Mucosa of stomach (tissue), 1 donor: ENCODE measurements around the gene LCN2.

ENCODE experiments used
- H3K27me3 ChIP-seq: one replicate; pipeline ENCODE4 v1.7.0; 2013; ENCODE audit warnings: mild to moderate bottlenecking, low read length; ENCODE audit not compliant: control insufficient read depth, insufficient read depth
- H3K36me3 ChIP-seq: one replicate; pipeline ENCODE4 v1.7.0; 2013; ENCODE audit warnings: low read length; ENCODE audit not compliant: control insufficient read depth, insufficient read depth
- H3K4me1 ChIP-seq: one replicate; pipeline ENCODE4 v1.7.0; 2013; ENCODE audit warnings: mild to moderate bottlenecking, low read length; ENCODE audit not compliant: control insufficient read depth, insufficient read depth
- H3K4me3 ChIP-seq: one replicate; pipeline ENCODE4 v1.7.0; 2013; ENCODE audit warnings: low read length
- H3K9ac ChIP-seq: one replicate; pipeline ENCODE4 v1.7.0; 2013; ENCODE audit warnings: mild to moderate bottlenecking, low read length, moderate library complexity
- H3K9me3 ChIP-seq: one replicate; pipeline ENCODE4 v1.7.0; 2013; ENCODE audit warnings: mild to moderate bottlenecking, low read length, moderate library complexity; ENCODE audit not compliant: control insufficient read depth
- donor health status: Pancreatic carcinoma.

Gene LCN2

DNA sequence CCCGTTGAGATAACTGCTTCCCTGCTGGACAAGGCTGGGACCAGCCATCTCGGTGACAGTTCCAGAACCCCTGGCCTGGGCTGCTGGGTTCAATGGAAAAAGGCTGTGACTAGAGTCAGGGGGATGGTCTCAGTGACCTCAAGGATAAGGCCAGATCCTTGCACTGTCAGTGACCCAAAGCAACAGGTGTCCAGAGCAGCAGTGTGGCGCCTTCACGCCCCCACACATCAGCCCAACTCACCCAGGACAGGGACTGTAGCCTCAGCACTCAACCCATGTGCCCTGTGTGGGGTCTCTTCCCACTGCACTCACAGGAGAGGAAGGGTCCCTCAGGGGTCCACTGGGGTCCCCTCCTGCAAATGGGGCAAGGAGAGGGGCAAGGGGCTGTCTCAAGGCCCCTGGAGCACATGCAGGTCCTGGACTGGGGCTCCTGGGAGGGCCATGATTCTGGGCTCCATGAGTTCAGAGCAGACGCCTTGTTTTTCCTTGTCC is 698 bp upstream of the LCN2 start:
- H3K36me3 ChIP-seq = no peaks in the 10 kb centered on the region
- H3K9me3 ChIP-seq = no peaks in the 10 kb centered on the region
- H3K4me1 ChIP-seq = peaks cover 53% of the 10 kb centered on the region
- no peak overlapping the region for H3K4me3 ChIP-seq
- no peaks in the 10 kb centered on the region for H3K27me3 ChIP-seq
- peak overlapping the region; percentile 67 for H3K9ac ChIP-seq

DNA sequence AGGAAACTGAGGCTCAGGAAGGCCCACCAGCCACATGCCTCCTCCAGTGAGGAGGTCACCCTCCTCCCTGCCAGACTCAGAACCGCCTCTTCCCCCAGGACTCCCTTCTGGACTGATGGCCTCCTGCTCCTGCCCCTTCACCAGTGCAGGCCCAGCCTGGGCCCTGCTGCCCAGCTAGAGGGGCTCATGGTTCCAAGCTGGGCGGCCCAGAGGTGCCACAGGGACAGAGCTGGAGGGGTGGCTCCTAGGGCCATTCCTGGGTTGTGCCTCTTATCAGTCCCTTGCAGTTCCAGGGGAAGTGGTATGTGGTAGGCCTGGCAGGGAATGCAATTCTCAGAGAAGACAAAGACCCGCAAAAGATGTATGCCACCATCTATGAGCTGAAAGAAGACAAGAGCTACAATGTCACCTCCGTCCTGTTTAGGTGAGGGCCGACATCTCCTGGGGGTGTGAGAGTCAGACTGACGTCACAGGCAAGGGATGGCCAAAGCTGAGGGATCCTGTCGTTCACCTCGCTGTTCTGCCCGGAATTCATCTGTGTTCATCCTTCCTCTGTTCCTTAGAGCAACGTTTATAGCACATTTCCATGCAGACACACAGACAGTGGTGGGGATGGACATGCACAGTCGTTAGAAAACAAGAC is 819 bp downstream of the LCN2 start:
- Histone ChIP-seq H3K36me3 (no peaks in the 10 kb centered on the region), H3K27me3 (no peaks in the 10 kb centered on the region), H3K9me3 (no peaks in the 10 kb centered on the region), H3K9ac (peak overlapping the region; percentile 67), H3K4me3 (no peak overlapping the region), H3K4me1 (peaks cover 41% of the 10 kb centered on the region)

DNA sequence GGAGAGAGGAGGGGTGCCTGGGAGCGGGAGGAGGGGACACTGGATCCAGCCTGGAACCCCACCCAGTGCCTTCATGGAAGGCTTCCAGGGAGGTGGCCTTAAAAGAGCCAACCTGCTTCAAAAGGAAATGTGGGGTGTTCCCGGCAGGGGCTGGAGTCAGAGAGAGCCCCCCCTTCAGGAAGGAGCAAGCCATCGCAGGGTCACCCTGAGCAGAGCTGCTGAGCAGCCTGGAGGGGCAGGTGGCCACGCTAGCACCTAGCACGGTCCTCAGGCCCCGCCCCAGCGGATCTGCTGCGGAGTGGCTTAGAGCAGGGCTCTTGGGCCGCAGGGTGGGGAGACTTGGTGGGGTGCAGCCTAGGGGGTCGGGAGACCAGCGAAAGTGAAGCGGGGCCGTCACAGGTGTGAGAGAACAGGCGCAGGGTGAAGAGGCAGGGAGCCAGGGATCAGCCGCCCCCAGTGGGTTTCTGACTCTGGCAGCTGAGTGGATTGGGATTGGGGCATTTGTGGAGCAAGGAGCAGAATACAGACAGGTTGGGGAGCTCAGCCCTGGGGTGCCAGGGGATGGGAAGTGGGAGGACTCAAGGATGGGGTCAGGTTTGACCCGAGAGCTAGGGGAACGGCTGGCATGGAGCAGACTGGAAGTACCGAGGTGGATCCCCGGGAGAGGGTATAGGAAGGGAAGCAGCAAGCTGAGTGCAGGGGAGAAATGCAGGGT is 1.5 kb downstream of the LCN2 start:
- no peaks in the 10 kb centered on the region for H3K9me3 ChIP-seq
- no peaks in the 10 kb centered on the region for H3K36me3 ChIP-seq
- peaks cover 37% of the 10 kb centered on the region for H3K4me1 ChIP-seq
- peak overlapping the region; percentile 67 for H3K9ac ChIP-seq
- no peak overlapping the region for H3K4me3 ChIP-seq
- no peaks in the 10 kb centered on the region for H3K27me3 ChIP-seq

DNA sequence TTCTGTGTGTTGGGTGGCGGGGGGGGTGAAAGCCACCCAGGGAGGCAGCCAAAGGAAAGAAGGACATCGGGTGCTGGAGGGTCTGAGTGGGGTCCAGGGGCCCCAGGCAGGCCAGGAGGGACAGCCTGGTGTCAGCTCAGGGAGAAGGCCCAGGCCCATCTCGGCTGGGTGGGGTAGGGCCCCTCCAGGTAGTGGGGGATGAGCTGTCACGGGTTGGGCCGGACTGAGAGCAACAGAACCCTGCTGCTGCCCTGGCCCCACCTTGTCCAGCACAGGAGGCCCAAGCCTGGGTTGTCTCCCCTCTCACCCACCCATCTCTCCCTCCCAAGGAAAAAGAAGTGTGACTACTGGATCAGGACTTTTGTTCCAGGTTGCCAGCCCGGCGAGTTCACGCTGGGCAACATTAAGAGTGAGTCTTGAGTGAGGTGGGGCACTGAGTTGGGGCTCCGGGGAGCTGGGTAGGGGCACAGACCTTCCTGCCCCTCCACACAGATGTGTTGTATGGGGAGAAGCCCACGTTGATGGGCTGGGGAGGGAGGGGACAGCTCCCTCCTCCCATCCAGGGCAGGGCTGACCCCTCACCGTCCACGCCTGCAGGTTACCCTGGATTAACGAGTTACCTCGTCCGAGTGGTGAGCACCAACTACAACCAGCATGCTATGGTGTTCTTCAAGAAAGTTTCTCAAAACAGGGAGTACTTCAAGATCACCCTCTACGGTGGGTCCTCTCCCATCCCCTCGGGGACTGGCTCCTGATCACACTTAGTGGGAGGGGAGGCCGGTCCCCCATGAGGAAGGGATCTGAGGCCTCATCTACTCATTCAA is 2.3 kb downstream of the LCN2 start:
- Histone ChIP-seq H3K36me3 (no peaks in the 10 kb centered on the region), H3K4me3 (no peak overlapping the region), H3K9ac (peak overlapping the region; percentile 67), H3K9me3 (no peaks in the 10 kb centered on the region), H3K4me1 (peaks cover 36% of the 10 kb centered on the region), H3K27me3 (no peaks in the 10 kb centered on the region)

DNA sequence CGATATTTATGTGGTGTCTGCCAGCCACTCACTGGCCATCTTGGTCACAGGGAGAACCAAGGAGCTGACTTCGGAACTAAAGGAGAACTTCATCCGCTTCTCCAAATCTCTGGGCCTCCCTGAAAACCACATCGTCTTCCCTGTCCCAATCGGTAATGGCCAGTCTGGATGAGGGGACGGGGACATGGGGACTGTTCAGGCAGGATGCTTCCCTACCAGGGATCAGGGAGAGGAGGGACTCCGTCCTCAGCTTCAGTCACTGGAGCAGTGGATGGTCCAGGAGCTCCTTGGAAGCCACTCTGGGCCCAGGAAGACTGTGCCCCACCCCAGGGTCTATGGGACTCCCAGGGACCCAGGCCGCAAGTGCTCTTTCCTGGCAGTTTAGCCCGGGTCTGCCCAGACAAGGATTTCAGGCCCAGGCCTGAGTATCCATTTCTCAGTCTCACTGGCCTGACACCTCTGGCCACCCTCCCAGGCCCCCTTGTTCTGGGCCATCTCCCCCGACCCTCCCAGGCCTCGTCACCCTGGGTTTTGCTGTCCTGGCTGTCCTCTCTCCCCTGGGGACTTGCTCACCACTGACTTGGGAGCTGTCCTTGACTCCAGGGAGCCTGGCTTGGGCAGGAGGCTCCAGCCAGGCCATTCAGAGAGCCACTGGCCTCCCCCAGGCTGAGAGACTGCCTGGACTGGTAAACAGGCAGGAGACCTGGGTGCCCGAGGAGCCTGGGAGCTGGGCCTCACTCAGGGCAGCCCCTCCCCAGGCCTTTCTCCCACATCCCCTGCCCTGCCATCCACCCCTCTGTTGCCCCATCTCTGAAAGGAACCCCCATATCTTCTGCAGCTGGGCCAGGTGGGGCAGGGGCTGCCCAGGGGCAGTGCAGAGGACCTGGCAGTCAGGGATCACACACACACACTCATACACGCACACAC is 3.1 kb downstream of the LCN2 start:
- Histone ChIP-seq H3K36me3 (no peaks in the 10 kb centered on the region), H3K4me3 (no peak overlapping the region), H3K27me3 (no peaks in the 10 kb centered on the region)

DNA sequence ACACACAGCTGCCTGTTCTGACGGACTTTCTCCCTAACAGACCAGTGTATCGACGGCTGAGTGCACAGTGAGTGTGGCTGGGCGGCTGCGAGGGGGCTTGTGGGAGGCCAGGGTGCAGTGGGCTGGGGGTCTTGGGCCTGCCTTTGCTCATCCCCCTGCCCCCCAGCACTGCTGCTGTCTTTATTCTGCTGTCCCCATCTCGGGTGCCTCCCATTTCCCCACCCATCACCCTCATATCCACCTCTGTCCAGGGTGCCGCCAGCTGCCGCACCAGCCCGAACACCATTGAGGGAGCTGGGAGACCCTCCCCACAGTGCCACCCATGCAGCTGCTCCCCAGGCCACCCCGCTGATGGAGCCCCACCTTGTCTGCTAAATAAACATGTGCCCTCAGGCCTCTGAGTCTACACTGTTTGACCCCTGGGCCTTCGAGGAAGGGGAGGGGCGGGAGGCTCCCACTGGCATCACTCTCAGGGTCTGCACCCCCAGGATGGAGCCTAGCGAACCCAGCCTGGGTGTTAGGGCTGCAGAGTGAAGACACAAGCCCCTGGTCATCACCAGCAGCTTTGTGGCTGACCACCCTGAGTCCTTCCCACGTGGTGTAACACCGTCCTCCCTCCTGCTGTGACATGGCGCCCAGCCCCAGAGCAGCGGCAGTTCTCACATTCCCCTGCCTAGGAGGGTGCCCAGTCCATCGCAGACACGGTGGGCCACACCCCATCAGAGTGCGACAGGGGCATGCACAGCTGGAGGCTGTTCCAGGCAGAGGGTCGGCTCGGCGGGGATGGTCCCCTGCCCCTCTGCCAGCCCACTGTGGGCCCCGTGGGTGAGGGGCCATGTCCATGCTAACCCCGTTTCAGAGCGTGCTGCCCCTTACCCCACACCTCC is 4.0 kb downstream of the LCN2 start:
- H3K27me3 ChIP-seq = no peaks in the 10 kb centered on the region
- H3K9me3 ChIP-seq = no peaks in the 10 kb centered on the region
- H3K4me3 ChIP-seq = no peak overlapping the region

More for the DNA sequence above, 3.1 kb downstream of the LCN2 start:
- Histone ChIP-seq H3K4me1 (peaks cover 36% of the 10 kb centered on the region), H3K9me3 (no peaks in the 10 kb centered on the region), H3K9ac (no peak overlapping the region)

DNA sequence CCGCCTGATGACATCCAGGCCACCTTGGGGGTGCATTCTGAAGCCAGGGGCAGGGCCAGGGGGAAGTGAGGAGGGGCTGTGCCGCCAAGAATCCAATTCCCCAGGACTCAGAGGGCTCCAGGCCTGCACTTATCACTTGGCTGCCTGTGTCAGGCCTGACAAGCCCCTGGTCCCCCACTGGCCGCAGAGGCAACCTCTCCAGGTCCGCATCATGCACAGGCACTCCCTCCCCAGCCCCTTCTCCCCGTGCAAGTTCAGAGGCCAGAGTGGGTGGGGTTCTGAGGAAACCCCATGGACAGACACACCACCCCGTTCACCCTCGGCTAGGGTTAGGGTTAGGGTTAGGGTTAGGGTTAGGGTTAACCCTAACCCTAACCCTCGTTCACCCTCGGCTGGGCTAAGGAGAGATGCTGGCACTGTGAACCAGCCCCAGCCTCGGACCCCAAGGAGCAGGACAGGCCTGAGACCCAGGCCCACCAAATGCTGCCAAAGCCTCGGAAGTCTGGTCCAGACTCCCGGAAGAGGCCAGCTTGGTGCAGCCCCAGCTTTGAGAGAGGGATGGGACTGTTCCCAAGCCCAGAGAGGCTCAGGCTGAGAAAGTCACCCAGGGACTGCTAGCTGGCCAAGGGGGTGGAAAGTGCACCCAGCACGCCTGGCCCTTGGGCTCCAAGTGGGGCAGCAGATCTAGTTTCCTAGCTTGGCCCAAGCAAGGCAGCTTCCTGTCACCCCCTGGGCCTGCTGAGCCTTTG is 4.9 kb downstream of the LCN2 start:
- H3K27me3 ChIP-seq = no peaks in the 10 kb centered on the region
- H3K36me3 ChIP-seq = no peaks in the 10 kb centered on the region
- H3K4me3 ChIP-seq = no peak overlapping the region
- no peaks in the 10 kb centered on the region for H3K9me3 ChIP-seq
- no peak overlapping the region for H3K9ac ChIP-seq
- H3K4me1 ChIP-seq = peaks cover 23% of the 10 kb centered on the region

More for the DNA sequence above, 4.0 kb downstream of the LCN2 start:
- Histone ChIP-seq H3K4me1 (peaks cover 31% of the 10 kb centered on the region), H3K9ac (no peak overlapping the region), H3K36me3 (no peaks in the 10 kb centered on the region)

DNA sequence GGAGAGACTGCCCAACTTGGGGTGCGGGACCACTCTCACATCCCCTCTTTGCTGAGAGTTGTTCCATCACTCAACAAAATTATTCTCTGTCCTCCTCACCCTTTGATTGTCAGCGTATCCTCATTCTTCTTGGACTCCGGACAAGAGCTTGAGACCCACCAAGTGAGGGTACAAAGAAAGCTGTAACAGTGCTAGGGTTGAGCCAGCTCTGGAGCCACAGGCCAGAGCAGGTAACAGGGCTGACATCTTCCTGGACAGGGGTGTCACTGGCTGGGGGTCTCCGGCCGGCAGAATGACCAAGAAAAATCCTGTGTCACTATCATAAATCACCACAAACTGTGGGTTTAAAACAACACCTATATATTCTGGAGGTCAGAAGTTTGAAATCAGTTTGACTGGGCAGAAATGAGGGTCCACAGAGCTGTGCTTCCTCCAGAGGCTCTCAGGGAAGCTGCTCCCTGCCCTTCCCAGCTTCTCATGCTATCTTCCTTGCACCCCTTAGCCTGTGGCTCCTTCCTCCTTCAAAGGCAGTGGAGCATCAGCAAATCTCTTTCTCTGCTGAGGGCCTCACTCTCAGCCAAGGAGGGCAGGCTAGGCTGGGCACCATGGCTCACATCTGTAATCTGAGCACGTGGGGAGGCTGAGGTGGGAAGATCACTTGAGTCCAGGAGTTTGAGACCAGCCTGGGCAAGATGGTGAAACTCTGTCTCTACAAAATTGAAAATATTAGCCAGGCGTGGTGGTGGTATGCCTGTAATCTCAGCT is 6.7 kb downstream of the LCN2 start:
- Histone ChIP-seq H3K27me3 (no peaks in the 10 kb centered on the region), H3K4me3 (no peak overlapping the region), H3K36me3 (no peaks in the 10 kb centered on the region), H3K4me1 (peaks cover 17% of the 10 kb centered on the region), H3K9me3 (no peaks in the 10 kb centered on the region), H3K9ac (no peak overlapping the region)

DNA sequence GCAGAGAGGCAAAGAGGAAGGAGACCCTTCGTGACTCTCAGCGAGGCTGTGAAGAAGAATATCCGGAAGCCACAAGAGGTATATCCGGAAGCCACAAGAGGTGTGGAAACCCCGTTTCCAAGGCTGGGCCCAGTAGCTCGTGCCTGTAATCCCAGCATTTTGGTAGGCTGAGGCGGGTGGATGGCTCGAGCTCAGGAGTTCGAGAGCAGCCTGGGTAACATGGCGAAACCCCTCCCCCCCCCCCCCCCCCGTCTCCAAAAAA is 10.2 kb downstream of the LCN2 start:
- Histone ChIP-seq H3K9ac (peak overlapping the region; percentile 64), H3K4me1 (peaks cover 16% of the 10 kb centered on the region), H3K4me3 (peak overlapping the region; percentile 15)

More for the DNA sequence above, 10.2 kb downstream of the LCN2 start:
- Histone ChIP-seq H3K27me3 (no peaks in the 10 kb centered on the region), H3K36me3 (no peaks in the 10 kb centered on the region), H3K9me3 (no peaks in the 10 kb centered on the region)
